GM21619 (cell line): ENCODE results near the gene ZNF607.

ENCODE experiments used
- ATAC-seq: cut with Tn5 transposase; IDR thresholded peaks from one replicate; pipeline ENCODE4 v1.9.1; 2021; ENCODE audit not compliant: unreplicated experiment

Gene ZNF607

GRCh38 chr19:37654118-37654517 lies 65.4 kb downstream of the ZNF607 start:
- ATAC-seq: no peak
